ENCODE data around the gene HMGCS2.

GRCh38 chr1:119740896-119741780 is 27.6 kb downstream of the HMGCS2 start:
- TF ChIP-seq CTCF (IDR thresholded peaks at IDR 0.05 in 2 of 3, conservative IDR thresholded peaks at IDR 0.05 in 1 of 3; ENCODE audit: control insufficient read depth in 2 of 3, extremely low read depth in 1 of 3, insufficient read depth in 1 of 3, low read depth in 3 of 3, low read length in 3 of 3) (no peak), POLR2A (IDR thresholded peaks at IDR 0.05; ENCODE audit: low read depth, low read length) (no peak), CREB1 (IDR thresholded peaks at IDR 0.05; ENCODE audit: low read depth) (no peak), YY1 (IDR thresholded peaks at IDR 0.05; ENCODE audit: low read depth, low read length) (no peak), TCF12 (IDR thresholded peaks at IDR 0.05; ENCODE audit: low read depth, low read length) (no peak), EGR1 (IDR thresholded peaks at IDR 0.05; ENCODE audit: borderline replicate concordance in 1 of 2, low read depth in 2 of 2, low read length in 2 of 2) (no peak), MAX (IDR thresholded peaks at IDR 0.05; ENCODE audit: low read depth, low read length) (no peak), POLR2AphosphoS5 (IDR thresholded peaks at IDR 0.05; ENCODE audit: low read length) (no peak), HDAC6 (IDR thresholded peaks at IDR 0.05; ENCODE audit: unreplicated experiment) (no peak), EP300 (IDR thresholded peaks at IDR 0.05; ENCODE audit: borderline replicate concordance in 1 of 2, control insufficient read depth in 1 of 2, low read depth in 2 of 2, low read length in 2 of 2) (no peak), SREBF2 (IDR thresholded peaks at IDR 0.05; ENCODE audit: low read length) (no peak), TARDBP (IDR thresholded peaks at IDR 0.05; ENCODE audit: borderline replicate concordance) (no peak)
